ENCODE measurements around the gene GPRC5C. TPM values are rescaled to one million over a fixed set of nuclear protein-coding genes. Genes with fewer than 3 reads are reported as not detected.
"Not testable (repeated sequence)": the region's sequence is repeated elsewhere in the genome, so short reads cannot be mapped to it uniquely, and the experiment has no call there.

GPRC5C gene
- total and polyA plus RNA-seq, 4 donors: 34.2 to 195 (median 119) TPM

- Histone ChIP-seq H3K9ac (ENCODE audit: low read depth in 1 of 2, low read length in 2 of 2) (no peak overlapping the region), H3K27ac (ENCODE audit: low read depth in 1 of 2, low read length in 2 of 2) (no peak overlapping the region)
These were observed 54.0 kb downstream of the GPRC5C start for GRCh38 chr17:74485841-74486240.

GRCh38 chr17:74488276-74488675 lies 56.4 kb downstream of the GPRC5C start:
- H3K27me3 ChIP-seq (ENCODE audit: control insufficient read depth in 4 of 4, insufficient read depth in 4 of 4, low read length in 3 of 4); H3K36me3 ChIP-seq (ENCODE audit: control insufficient read depth in 4 of 4, insufficient read depth in 3 of 4, low read depth in 1 of 4, low read length in 3 of 4); H3K4me3 ChIP-seq (ENCODE audit: low read depth in 1 of 3, low read length in 3 of 3); H3K4me1 ChIP-seq (ENCODE audit: control insufficient read depth in 4 of 4, insufficient read depth in 4 of 4, low read length in 3 of 4); H3K9ac ChIP-seq (ENCODE audit: low read depth in 1 of 2, low read length in 2 of 2); DNase-seq (ENCODE audit: low spot score); H3K27ac ChIP-seq (ENCODE audit: low read depth in 1 of 2, low read length in 2 of 2); H3K9me3 ChIP-seq (ENCODE audit: control insufficient read depth in 4 of 4, low read length in 3 of 4): not testable (repeated sequence)
- 96% methylated on average over 4 of the region's 4 CpGs for WGBS

More at GRCh38 chr17:74485841-74486240, 54.0 kb downstream of the GPRC5C start:
- no peak for TF ChIP-seq FOXA2 (IDR thresholded peaks at IDR 0.05)
- no peak for TF ChIP-seq EGR1 (IDR thresholded peaks at IDR 0.05; ENCODE audit: low read depth in 2 of 2)
- no peak for TF ChIP-seq JUND (IDR thresholded peaks at IDR 0.05)
- no peak for TF ChIP-seq HNF4G (IDR thresholded peaks at IDR 0.05)
- no peak for TF ChIP-seq RXRA (IDR thresholded peaks at IDR 0.05)
- TF ChIP-seq YY1 (IDR thresholded peaks at IDR 0.05): no peak
- TF ChIP-seq NR2F2 (IDR thresholded peaks at IDR 0.05): no peak
- TF ChIP-seq ZBTB33 (IDR thresholded peaks at IDR 0.05): no peak
- no peaks in the 10 kb centered on the region for H3K9me3 ChIP-seq (ENCODE audit: control insufficient read depth in 4 of 4, low read length in 3 of 4)
- no peak for DNase-seq (ENCODE audit: low spot score)
- no peaks in the 10 kb centered on the region for H3K27me3 ChIP-seq (ENCODE audit: control insufficient read depth in 4 of 4, insufficient read depth in 4 of 4, low read length in 3 of 4)
- H3K4me1 ChIP-seq (ENCODE audit: control insufficient read depth in 4 of 4, insufficient read depth in 4 of 4, low read length in 3 of 4): no peaks in the 10 kb centered on the region
- no peak overlapping the region for H3K4me3 ChIP-seq (ENCODE audit: low read depth in 1 of 3, low read length in 3 of 3)
- peaks cover 0 to 2% (median 0%) of the 10 kb centered on the region in 4 donors for H3K36me3 ChIP-seq (ENCODE audit: control insufficient read depth in 4 of 4, insufficient read depth in 3 of 4, low read depth in 1 of 4, low read length in 3 of 4)
- WGBS: 94% methylated on average over 5 of the region's 5 CpGs

GRCh38 chr17:74490716-74491115 lies 58.8 kb downstream of the GPRC5C start:
- no peak overlapping the region for H3K4me3 ChIP-seq (ENCODE audit: low read depth in 1 of 3, low read length in 3 of 3)
- TF ChIP-seq NR2F2 (IDR thresholded peaks at IDR 0.05) (no peak), REST (IDR thresholded peaks at IDR 0.05) (no peak), FOXA1 (IDR thresholded peaks at IDR 0.05) (no peak), ZBTB33 (IDR thresholded peaks at IDR 0.05) (no peak), CTCF (IDR thresholded peaks at IDR 0.05; ENCODE audit: low read depth, low read length, missing input control) (no peak), TAF1 (conservative IDR thresholded peaks at IDR 0.05) (no peak), FOXA2 (IDR thresholded peaks at IDR 0.05) (no peak), HNF4G (IDR thresholded peaks at IDR 0.05) (no peak), RAD21 (IDR thresholded peaks at IDR 0.05) (no peak), HNF4A (conservative IDR thresholded peaks at IDR 0.05) (no peak), YY1 (IDR thresholded peaks at IDR 0.05) (no peak), ATF3 (IDR thresholded peaks at IDR 0.05) (no peak), SP1 (IDR thresholded peaks at IDR 0.05) (no peak), EGR1 (IDR thresholded peaks at IDR 0.05; ENCODE audit: low read depth in 2 of 2) (no peak), JUND (IDR thresholded peaks at IDR 0.05) (no peak), RXRA (IDR thresholded peaks at IDR 0.05) (no peak), MAX (IDR thresholded peaks at IDR 0.05) (no peak), GABPA (IDR thresholded peaks at IDR 0.05 in 1 of 2, conservative IDR thresholded peaks at IDR 0.05 in 1 of 2) (no peak)
- H3K36me3 ChIP-seq (ENCODE audit: control insufficient read depth in 4 of 4, insufficient read depth in 3 of 4, low read depth in 1 of 4, low read length in 3 of 4): peaks cover 0 to 2% (median 0%) of the 10 kb centered on the region in 4 donors
- no peak overlapping the region for H3K9ac ChIP-seq (ENCODE audit: low read depth in 1 of 2, low read length in 2 of 2)
- H3K27me3 ChIP-seq (ENCODE audit: control insufficient read depth in 4 of 4, insufficient read depth in 4 of 4, low read length in 3 of 4): no peaks in the 10 kb centered on the region
- peaks cover 0 to 7% (median 3%) of the 10 kb centered on the region in 4 donors for H3K4me1 ChIP-seq (ENCODE audit: control insufficient read depth in 4 of 4, insufficient read depth in 4 of 4, low read length in 3 of 4)
- WGBS: 76% methylated on average over 9 of the region's 9 CpGs
- no peak for DNase-seq (ENCODE audit: low spot score)
- H3K27ac ChIP-seq (ENCODE audit: low read depth in 1 of 2, low read length in 2 of 2): no peak overlapping the region
- no peaks in the 10 kb centered on the region for H3K9me3 ChIP-seq (ENCODE audit: control insufficient read depth in 4 of 4, low read length in 3 of 4)

Measured in liver (tissue), 9 donors.